Gastrocnemius medialis (tissue), 4 donors: ENCODE results near the gene SH2B3.

Experiments
- POLR2A ChIP-seq, 2 donors: fragments of 450-650 bp; IDR thresholded peaks; one replicate each; pipeline ENCODE4 v1.6.1; 2017; ENCODE audit warnings: antibody characterized with exemption in 2 of 2, mild to moderate bottlenecking in 2 of 2, moderate library complexity in 2 of 2
- TF ChIP-seq, protein P1 (sequence below), 5 experiments: fragments of 450-650 bp in 3 of 5; fragments of 200-600 bp in 2 of 5; sonication (generic) in 2 of 5; IDR thresholded peaks in 4 of 5; conservative IDR thresholded peaks in 1 of 5; 1 replicate in 4 of 5; 2 replicates in 1 of 5; pipeline ENCODE4 v1.5.1; 2016 to 2019; ENCODE audit warnings: antibody characterized with exemption in 5 of 5, mild to moderate bottlenecking in 3 of 5, moderate library complexity in 3 of 5

DNA sequence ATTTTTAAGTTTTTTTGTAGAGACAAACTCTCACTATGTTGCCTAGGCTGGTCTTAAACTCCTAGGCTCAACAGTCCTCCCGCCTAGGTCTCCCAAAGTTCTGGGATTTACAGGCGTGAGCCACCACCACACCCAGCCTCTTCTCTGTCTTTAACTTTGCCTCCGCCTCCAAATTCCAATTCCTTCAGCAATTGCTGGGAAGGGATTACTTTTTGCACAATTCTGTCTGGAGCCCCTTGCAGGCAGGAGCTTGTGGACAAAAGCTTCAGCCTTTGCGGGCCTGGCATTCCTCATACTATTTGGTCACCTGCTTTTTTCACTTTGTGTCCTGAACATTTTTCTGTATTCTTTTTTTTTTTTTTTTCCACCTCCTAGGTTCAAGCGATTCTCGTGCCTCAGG is 26.0 kb downstream of the SH2B3 start:
- TF ChIP-seq, protein P1, sequence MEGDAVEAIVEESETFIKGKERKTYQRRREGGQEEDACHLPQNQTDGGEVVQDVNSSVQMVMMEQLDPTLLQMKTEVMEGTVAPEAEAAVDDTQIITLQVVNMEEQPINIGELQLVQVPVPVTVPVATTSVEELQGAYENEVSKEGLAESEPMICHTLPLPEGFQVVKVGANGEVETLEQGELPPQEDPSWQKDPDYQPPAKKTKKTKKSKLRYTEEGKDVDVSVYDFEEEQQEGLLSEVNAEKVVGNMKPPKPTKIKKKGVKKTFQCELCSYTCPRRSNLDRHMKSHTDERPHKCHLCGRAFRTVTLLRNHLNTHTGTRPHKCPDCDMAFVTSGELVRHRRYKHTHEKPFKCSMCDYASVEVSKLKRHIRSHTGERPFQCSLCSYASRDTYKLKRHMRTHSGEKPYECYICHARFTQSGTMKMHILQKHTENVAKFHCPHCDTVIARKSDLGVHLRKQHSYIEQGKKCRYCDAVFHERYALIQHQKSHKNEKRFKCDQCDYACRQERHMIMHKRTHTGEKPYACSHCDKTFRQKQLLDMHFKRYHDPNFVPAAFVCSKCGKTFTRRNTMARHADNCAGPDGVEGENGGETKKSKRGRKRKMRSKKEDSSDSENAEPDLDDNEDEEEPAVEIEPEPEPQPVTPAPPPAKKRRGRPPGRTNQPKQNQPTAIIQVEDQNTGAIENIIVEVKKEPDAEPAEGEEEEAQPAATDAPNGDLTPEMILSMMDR (IDR thresholded peaks at IDR 0.05 in 4 of 5, conservative IDR thresholded peaks at IDR 0.05 in 1 of 5), result no peak
- no peak for TF ChIP-seq POLR2A (IDR thresholded peaks at IDR 0.05)
